Left ventricle myocardium inferior (tissue), 1 donor: ENCODE results near the gene SND1. TPM values are rescaled to one million over a fixed set of nuclear protein-coding genes. Genes with fewer than 3 reads are reported as not detected.

Source experiments
- DNase-seq: peaks from one replicate; pipeline ENCODE4 v3.0.0-alpha.2; 2020
- H3K27ac ChIP-seq: fragments of 200-600 bp; replicated peaks from 2 replicates; pipeline ENCODE4 v1.8.0; 2021
- H3K27me3 ChIP-seq: fragments of 200-600 bp; 2 replicates; pipeline ENCODE4 v1.8.0; 2021; ENCODE audit warnings: low read depth
- H3K36me3 ChIP-seq: fragments of 200-600 bp; 2 replicates; pipeline ENCODE4 v1.8.0; 2021
- H3K4me1 ChIP-seq: fragments of 200-600 bp; 2 replicates; pipeline ENCODE4 v1.8.0; 2021
- H3K4me3 ChIP-seq: fragments of 200-600 bp; 2 replicates; pipeline ENCODE4 v1.8.0; 2021; ENCODE audit warnings: mild to moderate bottlenecking, moderate library complexity
- H3K9me3 ChIP-seq: fragments of 200-600 bp; replicated peaks from 2 replicates; pipeline ENCODE4 v1.8.0; 2021
- intact Hi-C: fragments of 100-400 bp; cut with micrococcal nuclease; formaldehyde crosslinking; loops from one replicate; pipeline ENCODE4 v1.11.0; 2022
- total RNA-seq: library from RNA; stranded (reverse); fragmentation: NEBNext Ultra II Directional; extraction: Animal tissue kit (Norgen Biotek cat#: 25700); gene quantifications from one replicate; pipeline ENCODE4 v1.2.1, GENCODE V29; 2021
- TF ChIP-seq, protein P1 (sequence below): fragments of 200-600 bp; IDR thresholded peaks from 2 replicates; pipeline ENCODE4 v1.8.0; 2021; ENCODE audit warnings: antibody characterized with exemption, mild to moderate bottlenecking, borderline replicate concordance
- donor health status: DM: no; HTN: yes; CAD: no; lungs with severe emphysema.

The SND1 gene
- total RNA-seq, 1 donor from 2014 or later = 71.6 TPM

DNA sequence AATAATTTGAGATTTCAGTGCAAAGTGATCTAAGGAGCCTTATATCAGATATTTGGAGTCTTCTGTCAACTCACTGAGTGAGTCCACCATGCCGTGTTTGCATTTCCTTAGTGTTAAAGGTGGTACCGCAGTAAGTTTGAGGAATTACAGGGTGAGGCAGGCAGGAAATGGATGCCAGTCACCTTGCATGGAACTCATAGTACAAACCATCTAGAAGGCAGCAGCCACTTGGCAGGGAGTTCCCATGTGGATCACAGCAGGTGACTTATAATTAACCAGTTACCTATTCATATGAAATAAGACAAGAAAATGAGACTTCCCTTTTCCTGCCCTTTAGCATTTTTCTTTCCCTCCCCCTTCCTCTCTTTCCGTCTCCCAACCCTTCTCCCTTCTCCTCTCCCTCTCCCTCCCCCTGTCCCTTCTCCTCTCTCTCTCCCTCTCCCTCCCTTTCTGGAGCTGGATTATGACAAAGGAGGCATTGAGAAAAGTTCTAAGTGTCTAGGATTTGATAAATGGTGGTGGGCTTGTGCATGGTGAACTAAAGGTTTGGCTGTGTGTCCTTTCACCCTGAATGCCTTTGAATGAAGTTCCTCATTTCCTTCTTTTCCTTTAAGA, 285.2 kb downstream of the SND1 start:
- H3K9me3 ChIP-seq = no peaks in the 10 kb centered on the region
- H3K4me1 ChIP-seq = no peaks in the 10 kb centered on the region
- TF ChIP-seq, protein P1, sequence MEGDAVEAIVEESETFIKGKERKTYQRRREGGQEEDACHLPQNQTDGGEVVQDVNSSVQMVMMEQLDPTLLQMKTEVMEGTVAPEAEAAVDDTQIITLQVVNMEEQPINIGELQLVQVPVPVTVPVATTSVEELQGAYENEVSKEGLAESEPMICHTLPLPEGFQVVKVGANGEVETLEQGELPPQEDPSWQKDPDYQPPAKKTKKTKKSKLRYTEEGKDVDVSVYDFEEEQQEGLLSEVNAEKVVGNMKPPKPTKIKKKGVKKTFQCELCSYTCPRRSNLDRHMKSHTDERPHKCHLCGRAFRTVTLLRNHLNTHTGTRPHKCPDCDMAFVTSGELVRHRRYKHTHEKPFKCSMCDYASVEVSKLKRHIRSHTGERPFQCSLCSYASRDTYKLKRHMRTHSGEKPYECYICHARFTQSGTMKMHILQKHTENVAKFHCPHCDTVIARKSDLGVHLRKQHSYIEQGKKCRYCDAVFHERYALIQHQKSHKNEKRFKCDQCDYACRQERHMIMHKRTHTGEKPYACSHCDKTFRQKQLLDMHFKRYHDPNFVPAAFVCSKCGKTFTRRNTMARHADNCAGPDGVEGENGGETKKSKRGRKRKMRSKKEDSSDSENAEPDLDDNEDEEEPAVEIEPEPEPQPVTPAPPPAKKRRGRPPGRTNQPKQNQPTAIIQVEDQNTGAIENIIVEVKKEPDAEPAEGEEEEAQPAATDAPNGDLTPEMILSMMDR = no peak
- no peaks in the 10 kb centered on the region for H3K27me3 ChIP-seq
- no peak overlapping the region for H3K4me3 ChIP-seq
- no peak overlapping the region for H3K27ac ChIP-seq
- DNase-seq = no peak
- no peaks in the 10 kb centered on the region for H3K36me3 ChIP-seq
- intact Hi-C loops = no loop called here

DNA sequence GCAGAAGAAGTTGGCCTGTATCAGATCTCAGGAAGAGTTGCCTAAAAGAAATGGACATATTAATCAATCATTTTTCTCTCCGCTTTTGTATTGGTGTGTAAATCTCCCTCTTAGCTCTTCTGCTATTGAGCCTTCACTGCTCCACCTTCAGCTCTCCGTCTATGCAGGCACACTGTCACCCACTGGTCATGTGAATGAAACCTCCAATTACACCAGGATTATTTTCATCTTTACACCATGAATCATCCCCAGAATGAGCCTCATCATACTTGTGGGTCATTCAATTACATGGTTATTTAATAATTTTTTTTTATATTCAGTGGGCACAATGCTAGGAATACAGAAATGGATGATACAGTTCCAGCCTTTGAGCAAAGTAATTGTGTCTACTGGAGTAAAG, 286.6 kb downstream of the SND1 start:
- Histone ChIP-seq H3K4me1 (no peaks in the 10 kb centered on the region), H3K4me3 (no peak overlapping the region), H3K9me3 (no peaks in the 10 kb centered on the region), H3K27ac (no peak overlapping the region), H3K27me3 (no peaks in the 10 kb centered on the region), H3K36me3 (no peaks in the 10 kb centered on the region)
- TF ChIP-seq, protein P1 = no peak
- DNase-seq = no peak
- intact Hi-C loops = no loop called here

DNA sequence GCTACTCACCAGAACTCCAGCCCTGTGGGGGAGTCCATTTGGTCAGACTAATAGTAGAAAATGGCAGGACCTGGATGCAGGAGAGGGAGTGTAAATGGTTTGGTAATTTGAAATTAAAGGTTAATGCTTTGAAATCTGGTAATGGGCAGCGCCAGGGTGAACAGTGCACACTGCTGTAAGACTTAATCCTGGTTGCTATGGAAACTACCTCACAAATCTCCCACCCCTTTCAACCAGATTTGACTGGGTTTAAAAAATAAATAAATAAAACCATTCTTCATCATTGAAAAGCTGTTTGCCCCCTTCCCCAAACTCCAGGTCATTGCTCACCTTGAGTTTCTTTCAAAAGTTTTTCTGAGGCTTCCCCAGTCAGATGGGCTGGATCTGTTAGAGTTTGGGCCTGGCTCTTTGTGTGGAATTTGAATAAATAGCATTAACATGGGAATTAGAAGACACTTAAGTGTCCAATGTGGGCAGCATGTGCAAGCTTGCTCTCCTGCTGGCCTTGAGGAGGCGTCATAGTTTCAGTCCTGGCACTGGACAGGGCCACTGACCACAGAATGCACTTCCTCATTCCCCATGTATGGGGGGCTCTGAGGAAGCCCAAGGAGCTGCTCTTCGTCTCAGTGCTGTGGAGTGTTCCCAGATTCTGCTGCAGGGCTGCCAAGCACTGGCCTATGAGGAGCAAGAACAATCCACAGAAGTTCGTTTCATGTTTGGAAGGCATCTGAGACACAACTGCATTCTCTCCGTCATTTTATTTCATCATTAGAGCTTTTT, 288.6 kb downstream of the SND1 start:
- Histone ChIP-seq H3K4me3 (no peak overlapping the region), H3K36me3 (no peaks in the 10 kb centered on the region), H3K9me3 (no peaks in the 10 kb centered on the region), H3K27me3 (no peaks in the 10 kb centered on the region), H3K4me1 (peaks cover 5% of the 10 kb centered on the region), H3K27ac (no peak overlapping the region)
- no peak for DNase-seq
- TF ChIP-seq, protein P1 = no peak
- intact Hi-C loops = no loop called here

DNA sequence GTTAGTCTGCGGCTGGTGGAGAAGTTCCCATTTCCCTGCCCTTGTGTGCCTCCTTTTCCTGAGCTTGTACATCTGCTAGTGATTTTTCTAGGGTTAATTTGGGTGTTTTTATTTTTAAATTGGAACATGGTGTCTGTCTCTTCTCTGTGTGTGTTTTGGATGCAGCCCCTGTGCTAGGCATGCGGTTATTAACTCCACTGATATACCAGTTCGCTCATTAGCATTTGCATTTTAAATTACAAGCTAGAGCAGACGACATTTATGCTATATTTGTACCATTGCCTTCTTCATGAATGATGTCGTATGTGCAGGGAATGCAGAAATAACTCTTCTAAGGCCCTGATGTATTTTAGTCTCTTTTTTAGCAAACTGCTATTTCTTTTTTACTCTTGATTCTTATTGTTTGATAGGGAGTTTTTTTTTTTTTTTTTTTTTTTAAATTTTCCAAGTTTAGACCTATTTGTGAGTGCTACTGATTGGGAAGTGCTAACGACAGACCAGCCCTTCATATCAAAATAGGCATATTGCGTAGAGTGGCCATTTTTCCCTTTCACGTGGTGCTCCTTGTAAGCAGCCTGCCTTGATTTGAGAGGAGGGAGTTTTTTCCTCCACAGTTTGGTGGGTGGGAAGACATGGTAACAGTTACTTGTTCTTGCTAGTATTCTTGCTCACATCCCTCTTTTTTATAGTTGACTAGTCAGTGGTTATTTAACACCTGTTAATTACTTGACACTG, 289.6 kb downstream of the SND1 start:
- Histone ChIP-seq H3K9me3 (no peaks in the 10 kb centered on the region), H3K4me3 (no peak overlapping the region), H3K27ac (no peak overlapping the region), H3K36me3 (no peaks in the 10 kb centered on the region), H3K27me3 (no peaks in the 10 kb centered on the region), H3K4me1 (peaks cover 5% of the 10 kb centered on the region)
- intact Hi-C loops = no loop called here
- TF ChIP-seq, protein P1 = no peak
- no peak for DNase-seq

DNA sequence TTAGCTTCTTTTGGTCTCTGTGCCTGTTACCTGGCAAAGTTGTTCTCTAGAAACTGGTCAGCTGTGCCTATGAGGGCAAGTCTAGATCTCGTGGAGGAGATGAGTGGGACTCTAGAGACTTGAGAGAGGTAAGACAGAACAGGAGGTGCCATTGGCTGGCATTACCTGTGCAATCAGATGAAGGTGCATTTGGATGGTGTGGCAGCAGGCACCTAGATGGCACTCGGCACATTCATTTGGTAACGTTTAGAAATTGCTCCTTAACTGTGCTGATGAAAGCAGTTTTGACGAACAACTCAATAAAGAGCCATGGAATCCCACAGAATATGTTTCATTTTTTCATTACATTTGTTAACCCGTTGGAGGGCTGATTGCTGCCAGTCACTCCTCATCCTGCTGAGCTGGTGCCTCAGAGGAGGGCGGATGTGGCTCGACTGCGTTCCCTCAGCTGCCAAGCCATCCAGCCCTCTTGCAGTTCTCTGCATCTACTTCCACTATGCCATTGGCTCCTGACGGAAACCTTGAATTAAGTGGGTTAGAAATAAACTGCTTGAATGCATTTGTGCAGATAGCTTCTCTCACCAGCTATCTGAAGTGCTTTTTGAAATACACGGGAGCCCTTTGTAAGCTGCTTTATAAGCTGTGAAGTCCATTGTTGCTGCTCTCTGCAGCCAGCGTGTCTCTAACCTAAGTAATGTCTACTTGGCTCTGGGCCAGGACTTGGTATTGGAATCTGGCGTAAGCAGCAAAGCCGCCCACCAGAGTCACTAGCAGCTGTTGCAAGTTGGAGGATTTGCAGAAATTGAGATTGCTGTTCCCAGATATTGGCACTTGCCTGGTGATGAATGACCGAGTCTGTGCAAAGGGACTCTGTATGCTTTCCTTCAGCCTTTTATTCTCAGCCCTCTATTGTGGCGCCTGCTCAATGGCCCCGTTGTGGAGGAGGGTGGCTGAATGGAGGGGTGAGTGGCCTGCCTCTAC, 291.8 kb downstream of the SND1 start:
- Histone ChIP-seq H3K4me1 (peaks cover 5% of the 10 kb centered on the region), H3K36me3 (no peaks in the 10 kb centered on the region), H3K27ac (no peak overlapping the region), H3K9me3 (no peaks in the 10 kb centered on the region), H3K27me3 (no peaks in the 10 kb centered on the region), H3K4me3 (no peak overlapping the region)
- TF ChIP-seq, protein P1 = no peak
- intact Hi-C loops = no loop called here
- DNase-seq = no peak
